Non-pigmented ciliary epithelial cell (primary cell): Measurements from ENCODE around the gene DRP2.
"Not testable (repeated sequence)": the region's sequence is repeated elsewhere in the genome, so short reads cannot be mapped to it uniquely, and the experiment has no call there.

Experiments
- DNase-seq: peaks from one replicate; pipeline ENCODE4 v3.0.0-alpha.2; 2010; ENCODE audit warnings: low read depth

Gene DRP2, protein sequence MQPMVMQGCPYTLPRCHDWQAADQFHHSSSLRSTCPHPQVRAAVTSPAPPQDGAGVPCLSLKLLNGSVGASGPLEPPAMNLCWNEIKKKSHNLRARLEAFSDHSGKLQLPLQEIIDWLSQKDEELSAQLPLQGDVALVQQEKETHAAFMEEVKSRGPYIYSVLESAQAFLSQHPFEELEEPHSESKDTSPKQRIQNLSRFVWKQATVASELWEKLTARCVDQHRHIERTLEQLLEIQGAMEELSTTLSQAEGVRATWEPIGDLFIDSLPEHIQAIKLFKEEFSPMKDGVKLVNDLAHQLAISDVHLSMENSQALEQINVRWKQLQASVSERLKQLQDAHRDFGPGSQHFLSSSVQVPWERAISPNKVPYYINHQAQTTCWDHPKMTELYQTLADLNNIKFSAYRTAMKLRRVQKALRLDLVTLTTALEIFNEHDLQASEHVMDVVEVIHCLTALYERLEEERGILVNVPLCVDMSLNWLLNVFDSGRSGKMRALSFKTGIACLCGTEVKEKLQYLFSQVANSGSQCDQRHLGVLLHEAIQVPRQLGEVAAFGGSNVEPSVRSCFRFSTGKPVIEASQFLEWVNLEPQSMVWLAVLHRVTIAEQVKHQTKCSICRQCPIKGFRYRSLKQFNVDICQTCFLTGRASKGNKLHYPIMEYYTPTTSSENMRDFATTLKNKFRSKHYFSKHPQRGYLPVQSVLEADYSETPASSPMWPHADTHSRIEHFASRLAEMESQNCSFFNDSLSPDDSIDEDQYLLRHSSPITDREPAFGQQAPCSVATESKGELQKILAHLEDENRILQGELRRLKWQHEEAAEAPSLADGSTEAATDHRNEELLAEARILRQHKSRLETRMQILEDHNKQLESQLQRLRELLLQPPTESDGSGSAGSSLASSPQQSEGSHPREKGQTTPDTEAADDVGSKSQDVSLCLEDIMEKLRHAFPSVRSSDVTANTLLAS

DNA sequence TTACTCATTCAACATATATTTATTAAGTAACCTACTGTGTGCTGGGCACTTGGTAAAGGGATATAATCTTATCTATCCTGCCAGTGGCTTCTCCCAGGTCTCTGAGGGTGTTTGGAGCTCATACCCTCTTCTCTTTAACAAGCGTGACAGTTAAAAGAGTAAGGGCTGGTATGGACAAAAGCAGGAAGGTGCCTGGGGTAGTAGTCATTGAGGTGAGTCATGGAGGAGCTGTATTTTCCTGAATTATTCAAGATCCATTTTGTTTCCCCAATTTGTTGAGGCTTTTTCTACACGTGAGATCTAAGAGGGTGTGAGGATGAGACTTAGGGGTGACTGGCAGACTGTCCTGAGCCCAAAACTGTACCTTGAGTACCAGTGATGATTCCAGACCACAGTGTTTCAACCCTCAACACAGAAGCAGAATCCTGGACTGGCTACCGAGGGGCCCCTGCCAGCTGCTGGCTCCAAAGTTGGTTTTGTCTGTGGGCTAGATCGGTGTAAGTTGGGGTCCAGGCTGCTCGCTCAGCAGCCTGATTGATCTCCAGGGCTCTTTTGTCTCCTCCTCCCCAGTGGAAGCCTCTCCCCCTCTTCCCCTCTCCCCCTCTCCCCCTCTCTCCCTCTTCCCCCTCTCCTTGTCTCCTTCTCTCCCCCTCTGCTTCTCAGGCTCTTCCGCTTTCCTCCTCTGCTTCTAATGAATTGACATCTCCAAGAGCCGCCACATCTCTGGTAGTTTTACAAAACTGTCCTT lies at the start of gene DRP2:
DRP2 (plus strand) TSS at position 671 of the 748 bp plus-strand sequence. CDS start 11,862 bp downstream, outside the sequence.
- DNase-seq, result no peak

DNA sequence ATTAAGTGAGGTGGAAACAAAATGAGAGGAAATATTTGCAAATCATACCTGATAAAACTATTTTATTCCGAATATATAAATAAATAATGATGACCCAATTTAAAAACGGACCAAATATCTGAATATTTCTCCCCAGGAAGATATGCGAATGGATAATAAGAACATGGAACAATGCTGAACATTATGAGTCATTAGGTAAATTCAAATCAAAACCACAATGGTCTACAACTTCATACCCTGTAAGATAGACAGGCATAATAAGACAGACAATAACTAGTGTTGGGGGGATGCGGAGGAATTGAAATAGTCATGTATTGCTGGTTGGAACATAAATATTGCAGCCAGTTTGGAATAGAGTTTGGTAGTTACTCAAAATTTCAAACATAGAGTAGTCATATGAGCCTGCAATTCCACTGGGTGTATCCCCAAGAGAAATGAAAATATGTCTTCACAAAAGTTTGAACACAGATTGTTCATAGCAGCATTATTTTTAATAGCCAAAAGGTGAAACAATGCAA lies 47.6 kb upstream of the DRP2 start:
- no peak for DNase-seq

DNA sequence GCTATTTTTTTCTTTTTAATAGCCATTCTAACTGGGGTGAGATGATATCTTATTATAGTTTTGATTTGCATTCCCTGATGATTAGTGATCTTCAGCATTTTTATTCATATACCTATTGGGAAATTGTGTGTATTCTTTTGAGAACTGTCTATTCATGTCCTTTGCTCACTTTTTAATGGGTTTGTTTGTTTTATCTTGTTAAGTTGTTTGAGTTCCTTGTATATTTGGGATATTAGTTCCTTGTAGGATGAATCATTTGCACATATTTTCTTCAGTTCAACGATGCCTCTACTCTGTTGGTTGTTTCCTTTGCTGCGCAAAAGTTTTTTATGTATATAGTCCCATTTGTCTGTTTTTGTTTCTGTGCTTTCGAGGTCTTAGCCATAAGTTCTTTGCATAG lies 43.1 kb upstream of the DRP2 start:
- no peak for DNase-seq

DNA sequence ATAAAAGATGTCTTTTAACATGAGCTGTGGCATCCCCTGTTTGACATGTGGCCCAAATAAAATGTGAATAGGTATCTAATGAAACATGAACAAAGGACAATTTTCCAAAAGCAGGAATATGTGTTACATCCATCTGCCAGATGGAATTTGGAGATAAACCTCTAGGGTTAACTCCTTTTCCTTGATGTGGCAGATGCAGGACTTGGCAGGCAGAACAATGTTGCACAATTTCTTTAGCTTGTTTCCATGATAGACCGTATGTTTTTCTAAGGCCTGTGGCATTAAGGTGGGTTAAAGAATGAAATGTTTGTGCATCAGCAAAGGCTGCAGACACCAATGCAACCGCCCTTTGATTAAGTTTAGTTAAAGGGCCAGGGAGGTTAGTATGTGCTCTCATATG lies 34.7 kb upstream of the DRP2 start:
- not testable (repeated sequence) for DNase-seq

DNA sequence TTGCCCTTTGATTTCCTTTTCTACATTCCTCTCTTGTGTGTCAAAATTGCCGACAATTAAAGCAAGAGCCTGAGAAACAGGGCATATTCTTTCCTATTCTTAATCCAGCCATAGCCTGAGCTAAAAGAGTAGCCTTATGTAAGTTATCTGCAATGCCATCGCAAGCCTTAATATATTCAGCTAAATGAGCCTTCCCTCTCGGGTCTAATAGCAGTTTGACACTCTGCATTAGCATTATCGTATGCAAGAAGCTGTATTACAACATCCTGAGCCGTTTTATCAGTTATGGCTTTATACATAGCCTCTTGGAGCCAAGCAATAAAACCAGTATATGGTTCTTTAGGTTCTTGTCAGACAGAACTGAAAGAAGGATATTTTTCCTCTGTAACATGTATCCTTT lies 31.6 kb upstream of the DRP2 start:
- DNase-seq, result not testable (repeated sequence)

DNA sequence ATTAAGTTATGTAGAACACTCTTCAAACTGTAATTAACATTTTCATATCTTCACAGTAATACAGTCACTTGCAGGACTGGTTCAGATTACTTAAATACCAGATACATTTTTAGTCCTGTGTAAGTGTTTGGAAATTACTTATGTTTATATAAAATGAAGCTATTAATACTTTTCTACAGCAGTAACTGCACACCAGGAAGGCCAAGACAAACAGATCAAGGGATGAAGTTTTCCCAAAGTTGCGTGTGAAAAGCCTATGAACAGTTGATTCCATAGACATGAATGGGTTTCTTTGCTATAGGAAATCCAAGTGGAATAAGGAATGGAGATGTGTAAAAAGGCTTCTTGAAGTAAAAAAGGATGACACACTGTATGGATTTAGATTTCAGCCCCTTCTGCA lies 28.9 kb upstream of the DRP2 start:
- DNase-seq, result no peak

DNA sequence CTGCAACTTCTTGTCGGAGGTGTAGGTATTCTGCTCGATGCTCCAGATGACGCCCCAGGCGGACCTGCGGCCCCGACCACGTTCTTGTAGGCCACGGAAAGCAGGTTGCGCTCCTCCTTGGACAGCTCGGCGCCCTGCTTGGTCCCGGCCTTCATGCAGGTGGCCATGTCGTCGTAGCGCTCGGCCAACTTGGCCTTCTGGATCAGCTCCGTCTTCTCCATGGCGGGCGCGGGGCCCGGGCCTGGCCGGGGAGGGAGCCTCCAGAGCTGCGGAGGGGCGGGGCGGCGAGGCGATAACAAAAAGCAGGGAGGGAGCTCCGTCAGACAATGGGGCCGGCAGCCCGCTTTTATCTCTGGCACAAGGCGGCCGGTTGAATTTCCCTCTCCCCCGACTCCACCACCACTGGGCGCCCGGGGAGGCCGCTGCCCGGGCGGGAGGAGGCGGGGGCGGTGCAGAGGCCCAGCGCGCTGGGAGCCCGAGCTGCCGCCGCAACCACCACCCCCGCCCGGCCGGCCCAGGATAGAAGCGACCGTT lies 28.3 kb upstream of the DRP2 start:
- DNase-seq, result no peak

DNA sequence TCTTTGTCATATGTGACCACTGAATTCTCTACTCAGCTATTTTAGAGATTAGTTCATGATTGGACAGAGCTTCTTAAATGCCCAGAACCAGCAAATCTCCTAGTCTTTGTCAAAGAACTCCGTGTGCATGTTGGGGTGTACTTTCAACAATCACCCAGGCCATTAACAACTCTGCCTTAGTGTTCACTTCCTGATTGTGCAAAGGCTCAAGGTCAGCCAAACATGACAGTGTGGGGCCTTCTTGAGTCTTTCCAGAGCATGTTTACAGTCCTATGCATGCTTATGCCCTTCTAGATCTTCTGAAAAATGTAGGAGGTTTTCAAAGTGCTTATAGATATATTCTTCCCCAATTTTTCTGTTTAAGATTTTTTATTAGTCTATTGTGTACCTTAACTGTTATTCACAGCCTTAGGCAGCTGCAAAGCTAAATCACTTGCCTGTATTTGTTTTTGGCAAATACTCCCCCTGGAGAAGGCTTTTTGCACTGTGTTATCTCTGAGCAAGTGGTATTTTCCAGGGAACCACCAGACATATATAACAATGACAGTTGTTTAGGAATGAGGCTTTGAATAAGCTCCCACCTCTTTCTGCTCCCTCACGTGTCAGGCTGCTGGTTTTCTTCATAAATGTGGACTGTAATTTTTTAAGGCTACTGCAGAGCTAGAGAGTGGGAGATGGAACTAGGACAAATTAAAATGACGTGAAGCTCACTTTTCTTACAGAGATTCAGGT lies 24.0 kb upstream of the DRP2 start:
- DNase-seq, result no peak

DNA sequence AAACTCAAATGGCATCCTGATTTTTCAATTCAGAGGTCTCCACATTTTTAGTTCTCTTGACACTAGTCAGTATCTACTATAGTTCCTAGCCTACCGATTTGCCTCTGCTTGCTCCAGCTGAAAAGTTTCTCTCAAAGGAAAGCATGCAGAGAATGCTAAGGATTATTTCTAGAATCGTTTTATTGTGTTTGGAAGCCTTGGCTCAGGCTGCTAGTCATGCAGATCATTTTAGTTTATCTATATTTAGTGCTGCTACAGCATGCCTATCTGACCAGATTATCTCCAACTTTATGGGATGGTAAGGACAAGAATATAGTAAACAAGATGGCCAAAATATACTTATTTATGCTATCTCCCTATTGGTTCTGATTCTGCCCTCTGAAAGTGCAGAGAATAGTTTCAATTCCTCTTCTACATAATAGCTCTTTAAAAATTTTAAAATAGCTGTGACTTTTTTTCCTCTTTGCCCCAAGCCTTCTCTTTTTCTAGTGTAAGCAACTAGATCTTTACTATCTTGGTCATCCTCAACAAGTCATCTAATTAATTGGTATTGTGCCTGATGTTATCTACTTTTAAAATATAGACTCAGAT lies 15.7 kb upstream of the DRP2 start:
- no peak for DNase-seq

DNA sequence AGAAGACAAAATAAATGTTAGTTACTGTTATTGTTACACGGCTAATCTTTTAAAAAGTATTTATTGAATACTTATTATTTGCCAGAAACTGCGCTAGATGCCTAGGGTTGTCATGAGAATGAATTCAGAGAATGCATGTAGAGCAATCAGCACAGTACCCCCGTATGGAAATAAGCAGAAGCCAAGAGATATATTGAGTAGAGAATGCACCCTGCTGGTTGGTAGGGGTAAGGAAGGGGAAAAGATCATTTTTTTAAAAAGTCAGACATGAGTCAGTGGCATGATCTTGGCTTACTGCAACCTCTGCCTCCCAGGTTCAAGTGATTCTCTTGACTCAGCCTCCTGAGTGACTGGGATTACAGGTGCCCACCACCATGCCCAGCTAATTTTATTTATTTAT lies 13.1 kb upstream of the DRP2 start:
- DNase-seq, result no peak

DNA sequence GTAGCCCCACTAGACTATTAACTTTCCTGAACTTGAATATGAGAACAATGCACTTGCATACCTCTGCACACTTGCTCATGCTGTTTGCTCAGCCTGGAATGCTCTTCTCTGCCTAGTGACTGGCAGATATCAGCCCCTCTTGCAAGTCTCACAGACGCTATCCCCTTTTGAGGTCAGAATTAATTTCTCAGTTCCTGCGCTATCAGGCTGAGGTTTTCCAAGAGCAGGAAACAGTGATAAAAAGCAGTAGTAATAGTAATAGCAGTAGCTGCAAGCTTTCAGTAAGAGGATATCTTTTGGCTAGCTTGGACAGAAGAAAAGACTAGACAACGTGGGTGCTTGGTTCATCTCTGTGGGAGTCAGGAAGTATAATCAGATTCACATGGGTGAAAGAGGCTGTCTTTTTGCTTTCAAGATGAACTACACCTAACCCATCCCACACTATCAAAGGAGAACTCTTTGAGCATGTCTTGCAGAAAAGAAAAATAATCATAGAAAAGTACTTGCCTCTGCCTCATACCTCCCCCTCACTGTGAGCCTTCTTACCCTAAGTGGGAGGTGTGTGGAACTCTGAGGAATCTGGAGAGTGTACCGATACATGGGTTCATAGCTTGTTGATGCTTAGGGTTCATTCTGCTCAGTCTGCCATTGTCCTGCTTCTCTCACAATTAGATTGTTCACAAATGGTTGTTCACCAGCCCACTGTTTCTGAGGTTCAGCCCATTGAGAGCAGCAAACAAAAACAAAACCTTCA lies 11.3 kb upstream of the DRP2 start:
- peak; percentile 57 for DNase-seq

DNA sequence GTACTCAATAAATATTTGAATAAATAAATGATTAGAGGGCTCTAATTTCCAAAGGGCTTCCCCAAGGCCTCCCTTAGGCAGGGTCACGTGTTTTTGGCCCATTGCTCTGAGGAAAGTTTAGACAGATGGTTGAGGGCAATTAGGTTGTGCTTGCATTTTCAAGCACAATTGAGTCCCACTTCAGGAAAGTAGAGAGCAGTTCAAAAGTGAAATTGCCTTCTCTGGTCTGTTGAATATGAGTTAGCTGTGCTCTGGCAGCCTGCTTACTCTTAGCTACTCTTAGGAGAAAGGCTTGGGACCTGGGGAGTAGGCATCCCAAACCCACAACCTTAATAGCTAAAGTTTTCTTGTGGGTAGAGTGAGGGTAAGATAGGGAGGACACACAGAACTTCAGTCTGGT lies 9.0 kb upstream of the DRP2 start:
- DNase-seq, result no peak

DNA sequence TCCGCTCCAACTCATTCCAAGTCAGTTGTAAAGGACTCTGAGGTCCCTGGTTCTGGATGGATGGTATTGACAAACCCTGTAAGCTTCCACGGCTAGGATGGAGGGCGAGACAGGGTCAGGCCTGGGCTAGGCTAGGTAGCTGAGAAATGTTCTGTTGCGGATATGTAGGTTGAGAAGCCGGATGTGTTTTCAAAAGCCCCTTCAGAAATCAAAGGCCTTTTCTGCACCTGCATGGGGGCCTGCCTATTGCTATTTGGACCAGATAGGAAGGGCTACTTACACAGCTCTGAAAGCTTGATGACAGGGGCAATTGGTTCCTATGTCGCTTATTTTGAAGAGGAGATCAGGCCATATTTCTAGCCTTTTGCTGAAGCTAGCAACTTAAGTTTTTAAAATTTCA lies 1.9 kb upstream of the DRP2 start:
- no peak for DNase-seq

DNA sequence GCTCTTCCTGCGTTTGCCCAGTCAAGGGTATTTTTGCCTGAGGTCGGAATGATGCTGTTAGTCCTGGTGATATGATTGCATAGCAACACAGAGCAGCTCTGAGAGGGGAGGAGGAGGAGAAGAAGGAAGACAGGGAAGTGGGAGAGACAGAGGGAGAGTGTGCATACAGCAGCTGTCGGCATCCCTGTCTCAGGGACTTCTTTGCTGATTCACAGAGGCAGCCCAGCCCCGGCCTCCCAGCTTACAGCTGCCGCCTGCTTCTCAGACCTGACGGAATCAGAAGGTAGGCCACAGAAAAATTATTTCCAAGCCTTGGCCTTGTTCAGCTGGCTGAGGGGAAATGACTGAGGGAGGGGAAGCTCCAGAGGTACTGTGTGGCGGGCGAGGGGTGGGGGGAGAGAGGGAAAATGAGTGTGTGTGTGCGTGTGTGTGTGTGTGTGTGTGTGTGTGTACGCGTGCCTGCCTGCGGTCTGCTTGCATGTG lies 319 bp downstream of the DRP2 start:
- no peak for DNase-seq

DNA sequence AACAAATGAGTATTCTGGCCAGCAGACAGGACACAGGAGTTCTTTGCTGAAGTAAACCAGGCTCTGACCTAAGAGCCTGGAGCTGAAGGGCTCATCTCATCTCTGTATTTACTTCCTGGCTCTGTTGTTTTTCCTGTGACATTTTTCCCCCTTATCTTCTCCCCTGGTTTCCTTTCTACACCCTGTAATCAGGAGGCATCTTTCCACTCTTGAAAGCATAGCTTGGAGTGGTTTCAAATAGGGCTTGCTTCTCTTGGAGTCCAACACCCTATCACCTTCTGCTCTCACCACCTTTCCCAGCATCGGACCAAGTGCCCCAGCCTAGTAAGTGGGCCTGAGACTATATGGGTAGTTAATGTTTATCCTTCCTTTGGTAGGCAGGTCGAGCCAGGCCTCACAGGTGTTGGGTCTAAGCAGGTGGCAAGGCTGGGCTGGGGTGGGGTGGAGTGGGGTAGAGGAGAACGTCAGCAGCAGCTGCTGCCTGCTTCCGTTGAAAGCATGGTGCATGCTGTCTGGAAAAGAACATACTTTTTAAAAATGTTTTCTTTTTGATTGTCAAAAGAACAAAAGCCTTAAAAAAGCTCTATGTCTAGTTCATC lies 1.2 kb downstream of the DRP2 start:
- no peak for DNase-seq

DNA sequence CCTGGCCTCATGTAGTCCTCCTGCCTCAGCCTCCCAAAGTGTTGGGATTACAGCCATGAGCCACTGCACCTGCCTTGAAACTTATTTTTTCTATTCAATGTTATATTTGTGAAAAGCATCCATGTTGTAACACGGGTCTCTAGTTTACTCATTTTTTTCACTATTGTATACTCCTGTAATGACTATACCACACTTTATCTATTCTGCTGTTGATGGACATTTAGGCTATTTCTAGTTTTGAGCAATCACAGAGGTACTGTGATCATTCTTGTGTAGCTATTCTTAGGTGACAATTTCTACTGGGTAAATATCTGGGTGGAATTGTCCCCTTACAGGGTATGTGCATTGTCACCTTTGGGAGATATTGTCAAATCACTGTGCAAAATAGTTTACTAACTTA lies 3.6 kb downstream of the DRP2 start:
- DNase-seq, result no peak

DNA sequence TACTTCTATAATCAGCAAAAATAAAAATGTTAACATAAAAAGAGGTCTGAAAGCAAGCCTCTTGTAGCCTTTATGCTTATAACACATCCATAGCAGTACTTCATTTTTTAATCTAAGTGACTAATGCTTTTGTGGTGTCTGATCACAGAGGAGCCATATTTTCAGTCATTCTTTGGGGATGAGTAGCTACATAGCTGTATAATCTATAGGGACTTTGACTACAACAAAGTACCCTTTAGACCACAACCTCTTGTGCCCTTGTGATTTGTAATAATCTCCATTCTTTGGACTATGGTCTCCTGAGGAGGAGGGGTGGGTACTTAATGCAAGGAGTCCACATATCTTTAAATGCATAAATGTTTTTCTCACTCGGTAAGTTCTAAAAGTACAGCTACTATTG lies 9.6 kb downstream of the DRP2 start:
- DNase-seq, result peak; percentile 53

DNA sequence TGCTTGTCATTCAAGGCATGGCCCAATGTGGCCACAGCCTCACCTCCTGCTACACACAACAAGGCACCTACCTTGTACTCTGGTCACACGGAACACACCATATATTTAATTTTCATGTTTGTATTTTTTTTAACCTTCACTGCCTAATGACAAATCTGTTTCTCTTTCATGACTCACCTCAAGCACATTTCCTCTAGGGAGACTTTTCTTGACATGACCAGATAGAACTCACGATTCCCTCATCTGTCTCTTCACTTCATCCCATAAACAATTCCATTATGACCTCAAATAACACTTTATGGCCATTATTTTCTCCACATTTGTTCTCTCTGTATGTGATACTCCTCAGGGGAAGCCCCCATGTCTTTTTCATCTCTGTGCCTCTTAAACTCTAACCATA lies 11.1 kb downstream of the DRP2 start:
- DNase-seq, result no peak

DNA sequence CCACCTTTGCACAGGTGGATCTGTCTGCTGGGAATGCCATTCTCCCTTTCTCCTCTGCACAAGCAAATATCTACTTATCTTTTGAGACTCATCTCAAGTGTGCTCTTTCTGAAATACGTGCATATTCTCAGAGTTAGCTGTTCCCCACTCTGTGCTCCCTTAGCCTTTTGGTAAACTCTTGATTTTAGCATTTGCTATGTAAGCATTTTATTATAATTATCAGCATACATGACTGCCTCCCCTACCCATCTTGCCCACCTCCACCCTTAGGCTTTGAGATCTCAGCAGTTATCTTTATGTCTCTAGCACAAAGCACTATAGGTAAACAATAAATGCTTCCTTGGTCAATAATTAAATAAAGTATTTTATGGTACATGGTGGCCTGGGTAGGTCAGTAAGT lies 11.5 kb downstream of the DRP2 start:
- DNase-seq, result no peak
